ENCODE data around the gene HSD17B11.
"Not testable (repeated sequence)": the region's sequence is repeated elsewhere in the genome, so short reads cannot be mapped to it uniquely, and the experiment has no call there.

Gene HSD17B11

DNA sequence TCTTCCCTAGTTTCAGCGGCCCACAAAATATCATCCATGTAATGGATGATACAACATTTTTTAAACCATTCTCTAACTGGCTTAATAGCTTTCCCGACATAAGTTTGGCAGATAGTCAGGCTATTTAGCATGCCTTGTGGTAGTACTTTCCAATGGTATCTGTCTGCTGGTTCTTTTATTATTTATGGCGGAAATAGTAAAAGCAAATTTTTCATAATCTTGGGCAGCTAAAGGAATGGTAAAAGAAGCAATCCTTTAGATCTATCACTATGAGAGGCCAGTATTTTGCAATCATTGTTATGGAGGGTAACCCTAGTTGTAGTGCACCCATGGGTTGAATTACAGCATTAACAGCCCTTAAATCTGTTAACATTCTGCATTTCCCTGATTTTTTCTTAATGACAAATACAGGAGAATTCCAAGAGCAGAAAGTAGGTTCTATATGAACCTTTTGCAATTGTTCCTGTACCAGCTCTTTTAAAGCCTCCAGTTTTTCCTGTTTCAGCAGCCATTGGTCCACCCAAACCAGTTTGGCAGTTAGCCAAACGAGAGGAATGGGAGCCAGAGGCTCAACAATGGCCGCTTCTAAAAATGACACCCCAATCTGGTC lies 14.3 kb upstream of the HSD17B11 start:
- no peak for DNase-seq (ENCODE audit: low spot score)

DNA sequence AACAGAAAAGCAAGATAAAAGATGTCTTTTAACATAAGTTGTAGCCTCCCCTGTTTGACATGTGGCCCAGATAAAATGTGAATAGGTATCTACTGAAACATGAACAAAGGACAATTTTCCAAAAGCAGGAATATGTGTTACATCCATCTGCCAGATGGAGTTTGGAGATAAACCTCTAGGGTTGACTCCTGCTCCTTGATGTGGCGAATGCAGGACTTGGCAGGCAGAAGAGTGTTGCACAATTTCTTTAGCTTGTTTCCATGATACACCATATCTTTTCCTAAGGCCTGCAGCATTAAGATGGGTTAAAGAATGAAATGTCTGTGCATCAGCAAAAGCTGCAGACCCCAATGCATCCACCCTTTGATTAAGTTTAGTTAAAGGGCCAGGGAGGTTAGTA lies 12.7 kb upstream of the HSD17B11 start:
- DNase-seq (ENCODE audit: low spot score), result not testable (repeated sequence)

DNA sequence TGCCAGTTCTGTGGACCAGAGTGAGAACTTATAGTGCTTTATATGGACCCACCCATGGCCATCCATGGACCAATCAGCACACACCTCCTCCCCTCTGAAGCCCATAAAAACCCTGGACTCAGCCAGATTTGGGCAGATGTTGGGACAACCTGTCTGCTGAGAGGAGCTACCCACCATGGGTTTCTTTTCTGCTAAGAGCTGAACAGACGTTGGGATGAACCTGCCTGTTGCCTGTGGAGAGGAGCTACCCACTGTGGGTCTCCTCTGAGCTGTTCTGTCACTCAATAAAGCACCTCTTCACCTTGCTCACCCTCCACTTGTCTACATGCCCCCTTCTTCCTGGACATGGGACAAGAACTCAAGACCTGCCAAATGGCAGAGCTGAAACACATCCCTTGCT lies 9.0 kb upstream of the HSD17B11 start:
- DNase-seq (ENCODE audit: low spot score), result no peak

GRCh38 chr4:87399148-87399547 lies 8.2 kb upstream of the HSD17B11 start:
- no peak for DNase-seq (ENCODE audit: low spot score)

DNA sequence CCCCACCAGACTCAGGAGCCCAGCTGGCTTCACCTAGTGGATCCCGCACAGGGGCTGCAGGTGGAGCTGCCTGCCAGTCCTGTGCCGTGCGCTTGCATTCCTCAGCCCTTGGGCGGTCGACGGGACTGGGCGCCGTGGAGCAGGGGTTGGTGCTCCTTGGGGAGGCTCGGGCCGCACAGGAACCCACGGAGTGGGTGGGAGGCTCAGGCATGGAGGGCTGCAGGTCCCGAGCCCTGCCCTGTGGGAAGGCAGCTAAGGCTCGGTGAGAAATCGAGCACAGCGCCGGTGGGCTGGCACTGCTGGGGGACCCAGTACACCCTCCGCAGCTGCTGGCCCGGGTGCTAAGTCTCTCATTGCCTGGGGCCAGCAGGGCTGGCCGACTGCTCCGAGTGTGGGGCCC lies 4.9 kb upstream of the HSD17B11 start:
- DNase-seq (ENCODE audit: low spot score), result not testable (repeated sequence)

DNA sequence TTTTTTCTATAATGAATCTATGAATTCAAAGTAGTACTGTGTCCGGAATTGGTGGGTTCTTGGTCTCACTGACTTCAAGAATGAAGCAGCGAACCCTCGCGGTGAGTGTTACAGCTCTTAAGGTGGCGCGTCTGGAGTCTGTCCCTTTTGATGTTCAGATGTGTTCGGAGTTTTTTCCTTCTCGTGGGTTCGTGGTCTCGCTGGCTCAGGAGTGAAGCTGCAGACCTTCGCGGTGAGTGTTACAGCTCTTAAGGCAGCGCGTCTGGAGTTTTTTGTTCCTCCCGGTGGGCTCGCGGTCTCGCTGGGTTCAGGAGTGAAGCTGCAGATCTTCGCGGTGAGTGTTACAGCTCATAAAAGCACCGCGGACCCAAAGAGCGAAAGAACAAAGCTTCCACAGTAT lies 4.1 kb upstream of the HSD17B11 start:
- not testable (repeated sequence) for DNase-seq (ENCODE audit: low spot score)

DNA sequence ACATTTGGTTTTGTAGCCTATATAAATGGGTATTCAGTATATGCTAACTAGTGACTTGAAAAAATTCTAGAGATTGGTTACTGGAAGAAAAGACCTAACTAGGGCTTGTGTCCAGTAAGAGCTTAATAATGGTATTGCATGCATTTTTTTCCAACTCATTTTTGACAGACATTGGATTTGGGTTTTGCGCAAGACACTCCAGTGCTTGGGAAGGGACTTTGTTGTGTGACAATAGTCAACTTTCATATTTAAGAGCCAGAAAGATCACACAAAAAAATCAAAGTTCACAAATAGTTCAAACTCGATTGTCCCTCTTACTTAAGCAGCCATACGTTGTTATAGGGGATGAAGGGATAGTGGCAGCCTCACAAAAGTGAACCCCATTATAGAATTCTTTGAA lies 1.2 kb upstream of the HSD17B11 start:
- no peak for DNase-seq (ENCODE audit: low spot score)

DNA sequence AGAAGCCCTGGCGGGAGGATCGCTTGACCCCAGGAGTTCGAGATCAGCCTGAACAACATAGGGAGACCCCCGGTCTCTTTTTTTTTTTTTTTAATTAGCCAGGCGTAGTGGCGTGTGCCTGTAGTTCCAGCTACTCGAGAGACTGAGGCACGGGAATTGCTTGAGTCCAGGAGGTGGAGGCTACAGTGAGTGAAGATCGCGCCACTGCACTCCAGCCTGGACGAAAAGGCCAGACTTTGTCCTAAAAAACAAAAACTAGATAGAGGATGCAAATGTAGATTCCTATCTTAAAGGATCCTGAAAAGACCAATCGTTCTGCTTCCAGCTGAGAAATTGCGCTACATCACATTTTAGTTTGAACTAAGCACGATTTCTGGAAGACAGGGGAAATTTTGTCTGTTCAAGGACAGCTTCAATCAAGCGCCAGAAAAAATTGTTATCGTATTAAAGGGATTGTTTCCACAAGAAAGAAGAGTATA lies 627 bp upstream of the HSD17B11 start:
- DNase-seq (ENCODE audit: low spot score), result no peak

DNA sequence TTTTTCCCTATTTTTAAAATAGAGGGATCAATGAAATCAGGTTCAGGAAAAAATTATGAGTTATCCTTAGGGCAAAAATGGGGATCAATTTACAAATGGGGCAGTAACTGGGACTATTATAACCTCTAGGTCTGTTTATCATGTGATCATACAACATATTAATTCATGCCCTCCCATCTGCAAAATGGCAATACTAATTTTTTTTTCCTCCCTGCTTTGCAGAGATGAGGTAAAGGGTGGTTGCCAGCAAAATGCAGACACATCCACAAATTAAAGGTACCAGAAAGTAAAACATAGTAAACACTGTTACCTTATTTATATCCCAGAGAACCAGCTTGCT lies 467 bp downstream of the HSD17B11 start:
- DNase-seq (ENCODE audit: low spot score), result peak; percentile 47

- DNase-seq (ENCODE audit: low spot score), result not testable (repeated sequence)
Observed at GRCh38 chr4:87390055-87390454, 933 bp downstream of the HSD17B11 start.

DNA sequence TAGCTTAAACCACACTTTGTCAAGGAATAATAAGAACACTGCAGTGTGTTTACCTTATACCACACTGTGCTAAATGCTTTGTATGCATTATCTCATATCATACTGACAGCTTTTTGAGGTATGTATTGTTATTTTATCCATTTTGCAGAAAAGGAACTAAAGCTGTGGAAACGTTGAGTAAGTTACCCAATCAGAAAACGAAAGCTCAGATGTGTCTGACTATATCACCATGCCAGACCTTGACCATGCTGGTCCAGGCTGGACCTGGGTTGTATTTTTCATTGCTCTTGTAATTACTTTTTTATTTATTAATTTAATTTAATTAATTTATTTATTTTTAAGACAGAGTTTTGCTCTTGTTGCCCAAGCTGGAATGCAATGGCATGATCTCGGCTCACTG lies 2.1 kb downstream of the HSD17B11 start:
- no peak for DNase-seq (ENCODE audit: low spot score)

- DNase-seq (ENCODE audit: low spot score), result no peak
Observed at GRCh38 chr4:87387237-87387636, 3.8 kb downstream of the HSD17B11 start.

- not testable (repeated sequence) for DNase-seq (ENCODE audit: low spot score)
Observed at GRCh38 chr4:87384466-87385132, 6.4 kb downstream of the HSD17B11 start.

DNA sequence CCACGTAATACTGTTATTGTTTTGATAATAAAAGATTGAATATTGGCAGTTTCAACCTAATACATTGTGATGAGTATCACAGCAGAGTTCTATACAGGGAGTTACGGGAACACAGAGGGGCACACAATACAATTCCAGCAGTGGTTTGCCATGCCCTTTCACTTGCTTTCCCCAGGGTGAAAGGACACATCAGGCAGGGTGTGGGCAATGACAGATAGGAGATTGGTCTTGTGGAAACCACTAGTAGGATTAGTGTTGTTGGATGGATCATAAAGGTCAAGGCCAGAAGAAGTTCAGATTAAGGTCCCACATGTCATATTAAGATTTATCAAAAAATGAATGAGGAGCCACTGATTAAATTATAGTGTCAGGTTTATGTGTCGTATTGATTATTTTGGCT lies 8.1 kb downstream of the HSD17B11 start:
- no peak for DNase-seq (ENCODE audit: low spot score)

GRCh38 chr4:87382116-87382515 lies 8.9 kb downstream of the HSD17B11 start:
- no peak for DNase-seq (ENCODE audit: low spot score)

DNA sequence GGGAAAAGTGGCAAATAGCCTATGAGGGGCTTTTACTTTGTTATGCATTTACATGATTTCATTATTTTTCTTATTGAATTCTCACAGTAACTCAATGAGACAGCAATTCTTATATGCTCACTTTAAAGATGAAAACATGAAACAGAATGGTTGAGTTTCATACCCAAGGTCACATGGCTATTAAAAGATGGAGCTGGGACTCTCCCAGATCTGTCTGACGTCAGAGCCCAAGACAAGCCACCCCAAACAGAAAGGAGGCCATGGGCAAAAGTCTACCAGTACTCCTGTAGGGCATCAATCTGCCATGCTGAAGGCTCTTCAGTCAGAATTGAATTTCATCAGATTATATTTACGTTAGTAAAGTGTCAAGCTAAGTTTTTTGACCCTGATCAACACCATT lies 13.2 kb downstream of the HSD17B11 start:
- no peak for DNase-seq (ENCODE audit: low spot score)

DNA sequence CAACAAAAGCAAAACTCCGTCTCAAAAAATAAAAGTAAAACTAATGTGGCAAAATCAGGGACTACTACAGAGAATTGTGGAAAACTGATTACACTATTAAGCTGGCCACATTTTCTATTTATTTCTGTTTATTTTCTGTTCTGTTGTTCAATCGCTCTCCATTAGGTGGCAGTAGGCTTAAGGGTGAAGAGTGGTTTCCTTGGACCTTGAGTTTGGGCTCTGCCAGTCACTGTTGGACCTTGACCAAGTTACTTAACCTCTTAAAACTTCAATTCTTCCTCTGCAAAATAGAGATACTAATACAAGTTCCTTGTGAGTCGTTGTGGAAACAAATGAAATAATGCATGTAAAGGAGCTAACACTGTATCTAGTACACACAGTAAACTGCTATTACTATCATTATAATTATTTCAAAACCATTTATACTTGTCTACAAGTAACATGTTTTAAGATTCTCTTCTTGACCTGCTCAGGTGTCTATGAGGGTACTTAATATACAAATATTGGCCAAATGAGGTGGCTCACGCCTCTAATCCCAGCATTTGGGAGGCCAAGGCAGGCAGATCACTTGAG lies 15.2 kb downstream of the HSD17B11 start:
- DNase-seq (ENCODE audit: low spot score), result peak; percentile 47

DNA sequence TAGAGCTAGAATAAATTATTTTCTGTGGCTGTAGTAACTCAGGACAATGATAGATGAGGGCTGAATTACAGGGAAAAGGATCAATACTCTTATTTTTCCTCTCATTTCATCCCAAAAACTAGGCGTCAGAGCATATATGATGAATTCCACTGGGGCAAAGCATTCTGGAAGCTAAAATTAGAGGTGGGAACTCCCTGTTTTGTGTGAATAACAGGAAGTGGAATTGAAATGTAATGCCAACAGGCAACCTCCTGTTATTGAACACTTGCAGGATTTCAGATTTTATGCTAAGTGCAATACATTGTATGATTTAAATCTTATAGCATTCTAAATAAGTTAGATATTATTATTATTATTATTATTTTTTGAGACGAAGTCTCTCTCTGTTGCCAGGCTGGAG lies 20.9 kb downstream of the HSD17B11 start:
- DNase-seq (ENCODE audit: low spot score), result no peak

DNA sequence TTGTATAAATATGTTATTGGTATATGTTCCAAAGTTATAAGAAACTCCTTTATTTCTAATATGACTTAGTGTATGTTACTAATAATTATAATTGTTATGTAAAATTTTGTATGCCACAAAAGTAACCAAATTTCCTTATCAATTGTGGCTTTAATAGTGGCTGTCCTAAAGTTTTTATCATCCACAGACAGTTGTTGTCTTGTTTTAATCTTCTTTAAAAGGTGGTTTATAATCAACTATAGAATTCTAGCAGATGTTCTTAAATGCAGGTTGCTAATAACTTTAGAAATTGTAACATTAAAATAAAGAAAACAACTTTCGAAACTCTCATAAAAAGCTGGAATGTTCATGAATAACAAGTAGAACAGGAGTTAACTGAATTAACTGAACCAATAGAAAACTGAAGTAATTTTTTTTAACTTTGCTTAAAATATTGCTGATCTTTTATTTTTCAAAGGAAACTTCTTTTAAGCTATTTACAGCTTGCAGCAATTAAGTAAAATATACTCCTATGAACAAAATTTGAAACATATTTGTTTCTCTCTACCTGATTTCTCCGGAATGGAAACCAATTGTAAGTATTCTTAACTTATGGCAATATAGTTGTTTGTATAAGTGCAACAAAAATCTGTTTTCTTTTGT lies 24.3 kb downstream of the HSD17B11 start:
- DNase-seq (ENCODE audit: low spot score), result no peak

- DNase-seq (ENCODE audit: low spot score), result no peak
Observed at GRCh38 chr4:87365348-87365747, 25.6 kb downstream of the HSD17B11 start.

DNA sequence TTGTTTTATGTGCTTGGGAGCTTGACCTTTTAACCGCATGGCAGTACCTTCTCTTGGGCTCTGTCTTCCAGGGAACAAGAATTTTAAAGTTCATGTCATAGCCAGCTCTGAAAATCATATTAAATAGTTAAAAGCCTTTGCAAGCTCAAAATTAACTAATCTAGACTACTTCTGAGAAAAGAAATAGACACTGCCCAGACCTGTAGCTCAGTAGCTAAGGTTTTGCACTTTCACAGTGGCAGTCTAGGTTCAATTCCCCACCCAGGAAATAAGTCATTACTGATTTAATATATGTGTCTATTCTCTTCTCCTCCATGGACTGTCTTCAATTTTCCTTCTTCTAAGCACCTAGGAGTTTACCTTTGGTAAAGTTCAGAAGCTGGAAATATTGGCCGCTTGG lies 27.4 kb downstream of the HSD17B11 start:
- no peak for DNase-seq (ENCODE audit: low spot score)

GRCh38 chr4:87360338-87360935 lies 30.6 kb downstream of the HSD17B11 start:
- no peak for DNase-seq (ENCODE audit: low spot score)

DNA sequence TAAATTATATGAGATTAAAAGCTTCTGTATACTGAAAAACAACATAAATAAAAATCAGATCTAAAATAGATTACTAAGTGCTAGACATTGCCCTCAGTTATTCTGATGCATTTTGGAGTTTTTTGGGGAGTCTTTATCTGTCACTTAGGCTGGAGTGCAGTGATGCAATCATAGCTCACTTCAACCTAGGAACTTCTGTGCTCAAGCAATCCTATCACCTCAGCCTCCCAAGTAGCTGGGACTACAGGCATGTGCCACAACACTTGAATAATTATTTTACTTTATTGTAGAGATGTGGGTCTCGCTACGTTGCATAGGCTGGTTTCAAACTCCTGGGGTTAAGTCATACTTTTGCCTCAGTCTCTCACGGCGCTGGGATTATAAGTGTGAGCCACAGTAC lies 31.7 kb downstream of the HSD17B11 start:
- DNase-seq (ENCODE audit: low spot score), result no peak
